DND-41 (cell line): ENCODE data around the gene PGAP3.

Source experiments
- ATAC-seq: fragments of 200-7000 bp; cut with Tn5 transposase; 3 replicates; pipeline ENCODE4 v1.9.1; 2021; ENCODE audit warnings: low read depth; ENCODE audit not compliant: insufficient read depth
- DNase-seq: peaks from one replicate; pipeline ENCODE4 v3.0.0-alpha.2; 2020
- H2AFZ ChIP-seq: 2 replicates; pipeline ENCODE4 v1.6.0; 2012; ENCODE audit warnings: low read depth, low read length
- H3K27ac ChIP-seq: 2 replicates; pipeline ENCODE4 v1.5.1; 2012; ENCODE audit warnings: low read length, inconsistent platforms
- H3K27me3 ChIP-seq: fragments of 200-600 bp; sonication (generic); 2 replicates; pipeline ENCODE4 v1.6.0; 2012; ENCODE audit warnings: low read length, mild to moderate bottlenecking, inconsistent platforms; ENCODE audit not compliant: insufficient read depth, poor library complexity
- H3K36me3 ChIP-seq: 2 replicates; pipeline ENCODE4 v1.5.1; 2012; ENCODE audit warnings: low read length, inconsistent platforms; ENCODE audit not compliant: insufficient read depth
- H3K4me1 ChIP-seq: 2 replicates; pipeline ENCODE4 v1.5.1; 2012; ENCODE audit warnings: mild to moderate bottlenecking, low read length; ENCODE audit not compliant: insufficient read depth
- H3K4me2 ChIP-seq: 2 replicates; pipeline ENCODE4 v1.6.0; 2012; ENCODE audit warnings: mild to moderate bottlenecking, moderate library complexity, low read length, inconsistent platforms; ENCODE audit not compliant: insufficient read depth
- H3K4me3 ChIP-seq, 2 experiments: fragments of 200-600 bp in 1 of 2; shearing (Covaris generic) in 1 of 2; 2 replicates each; pipeline ENCODE4 v1.5.1; 2012 to 2016; ENCODE audit warnings: inconsistent platforms in 2 of 2, low read length in 2 of 2, mild to moderate bottlenecking in 2 of 2, low read depth in 1 of 2, moderate library complexity in 1 of 2
- H3K79me2 ChIP-seq: 2 replicates; pipeline ENCODE4 v1.6.0; 2012; ENCODE audit warnings: low read length, inconsistent platforms; ENCODE audit not compliant: insufficient read depth
- H3K9ac ChIP-seq: 2 replicates; pipeline ENCODE4 v1.6.0; 2012; ENCODE audit warnings: low read depth, mild to moderate bottlenecking, inconsistent platforms, low read length, moderate library complexity
- H3K9me3 ChIP-seq: 2 replicates; pipeline ENCODE4 v1.5.1; 2012; ENCODE audit warnings: low read length, moderate library complexity, mild to moderate bottlenecking, inconsistent platforms; ENCODE audit not compliant: insufficient read depth, severe bottlenecking
- H4K20me1 ChIP-seq: 2 replicates; pipeline ENCODE4 v1.6.0; 2012; ENCODE audit warnings: low read length; ENCODE audit not compliant: insufficient read depth
- CTCF ChIP-seq: IDR thresholded peaks from 2 replicates; pipeline ENCODE4 v1.5.1; 2012; ENCODE audit warnings: borderline replicate concordance, low read length, moderate library complexity, mild to moderate bottlenecking; ENCODE audit not compliant: poor library complexity, severe bottlenecking; ENCODE audit errors: extremely low read depth
- EZH2 ChIP-seq: IDR thresholded peaks from 3 replicates; pipeline ENCODE4 v1.6.1; 2012; ENCODE audit warnings: borderline replicate concordance, low read depth, mild to moderate bottlenecking, moderate library complexity, low read length, inconsistent platforms; ENCODE audit not compliant: severe bottlenecking

The PGAP3 gene

GRCh38 chr17:39643271-39643670, 44.6 kb downstream of the PGAP3 start:
- TF ChIP-seq CTCF, result no peak
- TF ChIP-seq EZH2, result no peak
- Histone ChIP-seq H3K4me3 (no peak overlapping the region), H3K9ac (no peak overlapping the region), H3K27me3 (no peaks in the 10 kb centered on the region), H3K9me3 (no peaks in the 10 kb centered on the region), H4K20me1 (peaks cover 65% of the 10 kb centered on the region), H2AFZ (no peak overlapping the region), H3K4me2 (no peak overlapping the region), H3K4me1 (peaks cover 17% of the 10 kb centered on the region), H3K36me3 (peaks cover 11% of the 10 kb centered on the region), H3K27ac (no peak overlapping the region), H3K79me2 (peaks cover 92% of the 10 kb centered on the region)
- DNase-seq (no peak), ATAC-seq (no peak; the same call in 2 of the 3 replicates)

- H3K27ac ChIP-seq, result no peak overlapping the region
- peaks cover 25% of the 10 kb centered on the region for H3K4me1 ChIP-seq
- ATAC-seq, result no peak
- no peak for DNase-seq
- no peak overlapping the region for H2AFZ ChIP-seq
- no peaks in the 10 kb centered on the region for H3K27me3 ChIP-seq
- H3K4me3 ChIP-seq, result no peak overlapping the region
- H3K9ac ChIP-seq, result no peak overlapping the region
- TF ChIP-seq EZH2 (no peak), CTCF (no peak)
- no peak overlapping the region for H3K4me2 ChIP-seq
- H3K36me3 ChIP-seq, result peaks cover 12% of the 10 kb centered on the region
- peaks cover 68% of the 10 kb centered on the region for H4K20me1 ChIP-seq
- peaks cover 98% of the 10 kb centered on the region for H3K79me2 ChIP-seq
- H3K9me3 ChIP-seq, result no peaks in the 10 kb centered on the region
Observed at GRCh38 chr17:39642291-39643074, 45.4 kb downstream of the PGAP3 start.

- Histone ChIP-seq H3K79me2 (peaks cover 98% of the 10 kb centered on the region), H3K27me3 (no peaks in the 10 kb centered on the region), H3K4me3 (no peak overlapping the region), H4K20me1 (peaks cover 63% of the 10 kb centered on the region), H2AFZ (no peak overlapping the region), H3K4me2 (no peak overlapping the region), H3K4me1 (peaks cover 25% of the 10 kb centered on the region), H3K36me3 (peaks cover 12% of the 10 kb centered on the region), H3K9me3 (no peaks in the 10 kb centered on the region), H3K27ac (no peak overlapping the region), H3K9ac (no peak overlapping the region)
- DNase-seq (no peak), ATAC-seq (no peak)
- TF ChIP-seq CTCF (no peak), EZH2 (no peak)
Observed at GRCh38 chr17:39641883-39642282, 46.0 kb downstream of the PGAP3 start.
